NT2/D1 (cell line): ENCODE measurements around the gene AFDN.

ENCODE experiments used
- YY1 ChIP-seq: IDR thresholded peaks from 2 replicates; pipeline ENCODE4 v1.6.1; 2011; ENCODE audit not compliant: insufficient read length, insufficient read depth
- ZNF274 ChIP-seq: IDR thresholded peaks from 2 replicates; pipeline ENCODE4 v1.6.1; 2011; ENCODE audit warnings: mild to moderate bottlenecking, low read depth, low read length

DNA sequence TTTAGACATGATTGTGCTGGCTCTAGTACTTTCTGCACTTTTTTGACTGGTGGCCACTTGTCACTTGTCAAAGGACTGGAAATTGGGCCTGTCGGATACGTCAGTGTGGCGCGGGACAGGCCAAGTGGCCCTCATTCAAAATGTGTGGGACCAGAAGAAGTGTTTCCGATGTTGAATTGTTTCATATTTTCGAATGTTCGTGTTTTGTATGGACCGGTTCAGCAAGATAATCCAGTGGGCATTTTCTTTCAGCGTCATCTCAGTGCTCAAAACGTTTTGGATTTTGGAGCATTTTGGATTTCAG lies 174.3 kb downstream of the AFDN start:
- TF ChIP-seq YY1 (no peak), ZNF274 (no peak)
